Brain pericyte (primary cell): ENCODE data around the gene CACNA1E.
"Not testable (repeated sequence)": the region's sequence is repeated elsewhere in the genome, so short reads cannot be mapped to it uniquely, and the experiment has no call there.

Experiments used
- DNase-seq: peaks from one replicate; pipeline ENCODE4 v3.0.0-alpha.2; 2012; ENCODE audit warnings: low read depth, low spot score

CACNA1E gene

DNA sequence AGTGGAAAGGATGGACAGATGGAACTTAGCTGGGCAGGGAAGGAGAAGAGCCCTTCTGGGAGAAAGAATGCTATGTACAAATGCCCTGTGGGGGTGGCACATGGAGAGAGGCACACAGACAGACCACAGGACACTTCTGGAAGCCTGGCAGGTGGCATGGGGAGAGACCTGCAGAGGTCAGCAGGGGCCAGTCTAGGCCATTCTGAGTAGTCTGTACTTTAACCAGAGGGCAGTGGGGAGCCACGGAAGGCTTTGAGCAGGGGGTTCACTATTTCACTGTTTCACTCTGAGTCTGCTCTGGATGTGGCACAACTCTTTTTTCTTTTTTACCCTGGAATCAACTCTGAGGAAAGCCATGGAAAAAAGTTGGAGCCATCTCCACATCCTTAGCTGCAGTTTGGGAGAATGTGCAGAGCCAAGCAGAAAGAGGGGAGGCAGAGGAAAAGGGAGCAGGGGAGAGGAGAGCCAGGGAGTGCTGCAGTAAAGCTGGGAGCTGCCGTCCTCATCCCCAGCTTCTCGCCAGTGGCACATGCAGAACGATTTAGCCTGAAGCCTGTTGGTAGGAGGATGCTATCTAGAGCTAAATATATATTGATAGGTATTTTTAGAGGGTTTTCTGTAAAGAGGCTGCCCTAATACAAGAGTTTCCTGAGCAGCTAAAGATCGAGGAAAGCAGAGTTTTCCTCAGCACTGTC is 34.0 kb downstream of the CACNA1E start:
- DNase-seq, result no peak

DNA sequence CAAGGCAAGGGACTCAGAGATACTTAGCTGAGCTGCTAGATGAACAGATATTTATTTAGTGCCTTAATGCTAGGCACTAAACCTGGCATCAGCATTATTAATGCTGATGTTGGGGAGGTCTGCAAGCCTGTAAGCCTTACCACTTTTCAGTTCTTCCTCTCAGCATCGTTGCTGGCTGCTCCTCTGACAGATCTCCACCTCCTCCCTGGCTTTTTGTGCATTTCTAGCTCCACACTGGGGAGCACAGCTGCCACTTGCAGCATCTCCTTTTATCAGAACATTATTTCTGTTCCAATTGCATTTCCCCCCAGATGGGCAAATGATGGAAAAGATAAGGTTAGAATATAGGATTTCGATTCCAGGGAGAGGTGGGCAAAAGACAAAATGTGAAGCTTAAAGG is 34.8 kb downstream of the CACNA1E start:
- no peak for DNase-seq

- DNase-seq, result no peak
Measured at GRCh38 chr1:181522864-181523263, 39.5 kb downstream of the CACNA1E start.

DNA sequence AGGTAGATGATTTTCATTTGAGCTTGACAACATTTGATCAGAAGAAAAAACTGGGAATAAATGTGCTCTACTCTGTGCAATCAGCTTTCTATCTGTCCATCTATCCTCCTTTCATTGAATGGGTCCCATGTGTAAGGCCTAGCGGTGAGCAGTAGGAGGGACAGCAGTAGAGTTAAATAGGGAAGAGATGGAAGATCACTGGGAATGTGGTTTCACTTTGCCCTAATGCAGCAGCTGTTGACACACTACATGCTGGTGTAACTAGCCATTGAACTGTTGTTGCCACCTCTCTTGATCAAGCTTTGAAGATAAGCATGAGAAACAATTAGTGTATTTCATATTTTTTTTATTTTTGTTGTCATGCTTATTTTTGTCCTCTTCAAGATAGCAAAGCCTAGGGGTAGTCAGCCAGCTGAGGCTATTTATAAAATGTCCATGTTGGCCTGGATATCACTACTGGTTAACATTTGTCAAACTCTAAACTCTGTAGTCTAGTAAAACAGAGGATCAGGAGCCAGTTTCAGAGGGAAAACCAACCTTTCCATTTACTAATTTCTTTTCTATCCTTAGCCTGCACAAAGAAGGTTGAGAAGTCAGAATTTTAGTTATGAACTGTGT is 41.9 kb downstream of the CACNA1E start:
- DNase-seq, result no peak

DNA sequence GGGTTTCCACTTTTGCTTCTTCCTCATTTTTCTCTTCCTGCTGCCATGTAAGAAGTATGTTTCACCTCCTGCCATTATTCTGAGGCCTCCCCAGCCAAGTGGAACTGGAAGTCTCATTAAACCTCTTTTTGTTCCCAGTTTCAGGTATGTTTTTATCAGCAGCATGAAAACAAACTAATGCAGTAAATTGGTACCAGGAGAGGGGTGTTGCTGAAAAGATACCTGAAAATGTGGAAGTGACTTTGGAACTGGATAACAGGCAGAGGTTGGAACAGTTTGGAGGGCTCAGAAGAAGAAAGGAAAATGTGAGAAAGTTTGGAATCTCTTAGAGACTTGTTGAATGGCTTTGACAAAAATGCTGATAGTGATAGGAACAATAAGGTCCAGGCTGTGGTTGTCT is 44.9 kb downstream of the CACNA1E start:
- DNase-seq, result not testable (repeated sequence)

DNA sequence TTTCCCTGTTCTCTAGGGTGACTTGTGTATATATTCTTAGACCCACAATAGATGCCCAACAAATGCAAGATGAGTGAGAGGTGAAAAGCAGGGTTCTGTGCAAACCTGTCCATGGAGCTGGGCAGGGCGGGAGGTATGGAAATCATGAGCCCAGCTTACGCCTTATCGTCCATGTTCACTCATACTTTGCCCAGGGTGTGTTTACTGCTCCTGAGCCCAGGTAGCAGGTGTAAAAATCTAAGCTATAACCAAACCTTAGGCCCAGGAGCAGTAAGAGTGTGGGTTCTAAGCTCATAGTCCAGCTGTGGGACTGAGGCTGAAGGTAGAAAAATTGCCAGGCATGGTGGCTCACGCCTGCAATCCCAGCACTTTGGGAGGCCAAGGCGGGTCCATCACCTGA is 48.1 kb downstream of the CACNA1E start:
- DNase-seq, result no peak

- no peak for DNase-seq
Measured at GRCh38 chr1:181531951-181532600, 48.8 kb downstream of the CACNA1E start.

- no peak for DNase-seq
Measured at GRCh38 chr1:181538836-181539235, 55.5 kb downstream of the CACNA1E start.

DNA sequence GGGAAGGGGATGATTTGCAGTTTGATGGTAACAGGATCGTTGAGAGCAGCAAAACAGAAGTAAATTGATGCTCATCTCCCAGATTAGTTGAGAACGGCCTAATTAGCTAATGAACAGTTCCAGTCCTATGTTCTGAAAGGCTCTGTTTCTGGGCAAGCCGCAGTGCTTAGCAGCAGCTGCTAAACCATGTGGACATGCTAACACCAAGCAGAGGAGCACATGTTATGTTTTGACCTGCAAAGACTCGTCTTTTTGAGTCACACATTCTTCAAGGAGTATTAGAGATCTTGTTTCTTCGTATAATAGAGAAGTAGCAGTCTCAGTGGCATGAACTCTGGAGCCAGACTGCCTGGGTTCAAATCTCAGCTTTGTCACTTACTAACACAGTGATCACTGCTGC is 58.1 kb downstream of the CACNA1E start:
- no peak for DNase-seq

GRCh38 chr1:181541947-181542346 is 58.6 kb downstream of the CACNA1E start:
- DNase-seq, result no peak

DNA sequence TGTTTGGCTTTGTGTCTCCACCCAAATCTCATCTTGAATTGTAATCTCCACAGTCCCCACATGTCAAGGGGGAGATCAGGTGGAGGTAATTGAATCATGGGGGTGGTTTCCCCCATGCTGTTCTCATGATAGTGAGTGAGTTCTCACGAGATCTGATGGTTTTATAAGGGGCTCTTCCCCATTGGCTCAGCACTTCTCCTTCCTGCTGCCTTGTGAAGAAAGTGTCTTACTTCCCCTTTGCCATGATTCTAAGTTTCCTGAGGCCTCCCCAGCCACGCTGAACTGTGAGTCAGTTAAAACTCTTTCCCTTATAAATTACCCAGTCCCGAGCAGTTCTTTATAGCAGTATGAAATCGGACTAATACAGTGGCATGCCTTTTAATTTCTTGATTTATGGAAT is 59.1 kb downstream of the CACNA1E start:
- not testable (repeated sequence) for DNase-seq

- DNase-seq, result no peak
Measured at GRCh38 chr1:181545395-181545794, 62.1 kb downstream of the CACNA1E start.

GRCh38 chr1:181548497-181548896 is 65.2 kb downstream of the CACNA1E start:
- DNase-seq, result no peak

DNA sequence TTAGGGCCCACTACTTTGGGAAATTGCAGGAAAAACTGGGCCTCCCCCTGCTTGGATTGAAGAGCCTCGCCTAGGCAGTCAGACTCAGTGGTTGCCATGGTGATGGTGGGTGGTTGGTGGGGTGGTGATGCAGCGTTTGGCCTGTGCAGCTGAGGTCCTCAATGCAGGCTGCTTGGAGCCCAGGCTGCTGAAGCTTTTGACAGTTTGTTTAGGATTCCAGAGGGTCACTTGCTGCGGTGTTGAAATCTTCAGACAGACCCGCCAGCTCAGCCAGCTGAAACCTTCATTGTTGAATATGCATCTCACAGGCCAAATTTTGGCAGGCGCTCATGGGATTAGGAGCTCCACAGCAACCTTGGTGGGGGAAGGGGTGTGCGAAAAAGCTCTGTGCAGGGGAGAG is 67.9 kb downstream of the CACNA1E start:
- DNase-seq, result no peak

DNA sequence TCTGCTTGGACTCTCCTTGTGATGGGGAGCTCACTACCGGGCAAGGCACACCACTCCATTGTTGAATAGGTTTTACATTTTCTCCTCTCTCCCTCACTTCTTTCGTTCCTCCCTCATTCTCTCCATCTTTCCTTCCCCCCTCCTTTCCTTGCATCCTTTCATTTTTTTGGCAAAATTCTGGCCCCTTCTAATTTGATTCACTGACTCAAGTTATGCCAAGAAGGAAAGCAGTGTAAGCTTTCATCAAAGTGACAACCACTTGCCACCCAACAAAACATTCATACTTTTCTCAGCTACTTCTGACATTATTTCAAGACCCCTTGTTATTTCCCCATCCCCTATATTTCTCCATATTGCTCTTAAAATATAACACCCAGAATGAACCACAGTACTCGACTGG is 68.4 kb downstream of the CACNA1E start:
- DNase-seq, result no peak

DNA sequence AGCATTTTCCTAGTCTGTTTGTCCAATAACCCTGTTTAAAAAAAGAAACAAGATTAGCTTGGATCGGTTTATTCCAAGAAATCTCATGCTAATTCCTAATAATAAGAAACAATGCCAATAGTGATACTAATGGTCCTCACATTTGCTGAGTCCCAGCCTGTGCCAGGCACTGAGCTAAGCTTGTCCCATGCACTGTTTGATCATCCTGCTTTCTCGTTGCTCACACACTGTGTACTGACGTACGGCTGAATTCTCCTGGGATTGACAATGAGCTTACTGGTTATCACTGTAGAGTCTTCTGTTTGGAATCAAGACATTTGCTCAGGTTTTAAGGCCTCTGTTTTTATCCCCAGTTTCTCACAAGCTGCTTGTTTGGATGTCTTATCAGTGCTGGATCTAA is 71.1 kb downstream of the CACNA1E start:
- DNase-seq, result no peak

GRCh38 chr1:181556631-181557030 is 73.3 kb downstream of the CACNA1E start:
- no peak for DNase-seq

DNA sequence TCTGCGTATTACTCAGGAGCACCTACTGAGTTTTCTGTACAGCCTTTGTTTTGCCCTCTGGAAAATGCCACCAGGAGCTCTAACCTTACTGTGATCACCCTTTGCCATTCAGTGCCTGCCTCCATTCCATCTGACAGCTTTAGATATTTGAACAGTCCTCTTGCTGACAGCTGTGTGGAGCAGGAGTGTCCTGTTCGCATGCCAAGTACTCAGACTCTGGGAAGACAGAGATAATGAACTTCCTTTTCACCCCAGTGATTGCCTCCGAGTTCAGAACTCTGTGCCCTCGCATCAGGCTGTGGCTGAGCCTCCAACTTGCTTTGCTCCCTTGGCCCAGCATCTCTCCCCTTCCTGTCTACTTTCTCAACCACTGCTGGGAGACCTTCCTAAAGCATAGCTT is 74.0 kb downstream of the CACNA1E start:
- DNase-seq, result no peak

DNA sequence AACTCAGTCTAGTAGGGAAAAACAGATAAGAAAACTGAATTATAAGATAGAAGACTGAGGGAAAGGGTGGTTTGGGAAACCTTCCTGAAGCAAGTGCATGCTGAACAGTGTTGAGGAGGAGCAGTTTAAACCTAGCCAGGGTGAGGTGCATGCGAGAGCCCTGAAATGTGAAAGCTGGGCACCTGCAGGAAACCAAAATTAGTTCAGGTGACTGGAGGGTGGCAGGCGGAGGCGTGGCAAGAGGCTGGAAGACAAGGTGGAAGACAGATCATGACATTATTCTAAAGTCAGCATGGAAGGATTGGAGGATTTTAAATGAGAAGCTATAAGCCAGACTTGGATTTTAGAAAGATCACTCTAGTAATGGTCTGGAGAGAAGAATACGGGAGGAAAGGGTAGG is 75.1 kb downstream of the CACNA1E start:
- no peak for DNase-seq

DNA sequence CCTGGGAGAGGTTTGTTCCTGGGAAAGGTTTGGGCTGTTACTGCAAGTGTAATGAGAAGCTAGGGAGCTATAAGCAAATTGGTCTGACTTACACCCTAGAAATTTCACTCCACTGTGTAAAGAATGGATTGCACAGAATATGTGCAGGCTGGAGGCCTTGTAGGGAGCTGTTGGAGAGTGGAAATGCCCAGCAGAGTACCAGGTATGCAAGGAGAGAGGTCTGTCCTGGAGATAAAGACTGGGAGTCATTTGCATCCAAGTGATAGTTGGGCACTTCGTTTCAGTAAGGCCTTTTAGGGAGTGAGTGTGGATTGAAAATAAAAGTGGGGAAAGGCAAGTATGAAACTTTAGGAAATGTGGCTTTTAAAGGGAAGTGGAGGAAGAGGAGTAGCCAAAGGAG is 75.8 kb downstream of the CACNA1E start:
- DNase-seq, result no peak

DNA sequence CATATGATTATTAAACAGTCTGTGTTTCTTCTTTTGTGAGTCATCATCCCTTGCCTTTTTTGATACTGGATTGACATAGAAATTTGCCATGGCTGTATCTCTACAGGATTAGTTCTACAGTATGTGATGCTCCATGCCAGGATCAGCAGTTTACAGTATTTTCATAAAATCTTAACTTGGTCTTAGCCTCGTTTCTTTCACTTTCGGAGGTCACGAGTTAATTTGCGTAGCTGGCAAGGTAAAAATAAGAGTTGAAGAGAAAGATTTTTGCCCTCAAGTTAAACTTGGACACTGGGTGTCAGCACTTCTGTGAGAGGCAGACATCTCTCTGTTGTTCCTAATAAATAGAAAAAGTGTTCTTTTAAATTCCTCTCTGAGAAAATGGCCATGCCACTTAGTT is 79.1 kb downstream of the CACNA1E start:
- no peak for DNase-seq

- no peak for DNase-seq
Measured at GRCh38 chr1:181568736-181569135, 85.4 kb downstream of the CACNA1E start.

DNA sequence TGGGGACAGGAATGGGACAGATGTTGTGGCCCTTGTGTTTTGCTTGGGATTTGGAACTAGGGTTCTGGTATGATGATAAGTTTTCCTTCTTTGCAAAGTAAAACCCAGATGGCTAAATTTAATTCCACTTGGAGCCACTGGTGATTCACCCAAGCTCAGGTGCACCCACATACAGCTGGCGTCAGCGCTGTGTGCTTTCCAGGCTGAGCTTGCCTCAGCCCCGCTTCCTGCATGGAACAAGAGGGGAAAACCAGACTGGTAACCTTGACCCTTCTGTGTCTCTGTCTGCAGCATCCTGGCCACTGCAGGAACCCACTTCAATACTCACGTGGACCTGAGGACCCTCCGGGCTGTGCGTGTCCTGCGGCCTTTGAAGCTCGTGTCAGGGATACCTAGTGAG is 94.2 kb downstream of the CACNA1E start:
- DNase-seq, result no peak
